SKM-1 (cell line): ENCODE results near the gene KDELR1.

Experiments used
- DNase-seq: peaks from one replicate; lab custom pipeline; 2025; ENCODE audit not compliant: unreplicated experiment; lab: John Stamatoyannopoulos, UW

The KDELR1 gene

GRCh38 chr19:48391100-48392005, at the start of gene KDELR1:
Gene KDELR1 (minus strand): TSS chr19:48391551. CDS start chr19:48391358, 193 bp downstream.
- DNase-seq = peak; percentile 2

DNA sequence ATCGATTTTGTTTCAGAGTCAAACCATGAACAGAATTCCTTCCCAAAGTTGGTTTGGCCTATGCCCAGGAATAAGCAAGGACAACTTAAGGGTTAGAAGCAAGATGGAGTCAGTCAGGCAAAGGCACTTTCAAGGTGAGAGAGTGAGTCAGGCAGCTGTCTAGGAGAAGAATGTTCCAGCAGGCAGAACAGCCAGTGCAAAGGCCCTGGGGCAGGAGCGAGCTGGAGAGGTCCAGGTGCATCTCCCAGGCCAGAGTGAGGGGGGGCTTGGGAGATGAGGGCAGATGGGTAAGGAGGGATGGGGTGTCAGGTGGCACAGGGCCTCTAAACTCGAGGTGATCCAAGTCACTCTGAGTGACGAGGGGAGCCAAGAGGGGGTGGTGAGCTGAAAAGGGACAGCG, 45.2 kb upstream of the KDELR1 start:
- DNase-seq = no peak

- DNase-seq = no peak
Measured at GRCh38 chr19:48433337-48433736, 42.0 kb upstream of the KDELR1 start.

DNA sequence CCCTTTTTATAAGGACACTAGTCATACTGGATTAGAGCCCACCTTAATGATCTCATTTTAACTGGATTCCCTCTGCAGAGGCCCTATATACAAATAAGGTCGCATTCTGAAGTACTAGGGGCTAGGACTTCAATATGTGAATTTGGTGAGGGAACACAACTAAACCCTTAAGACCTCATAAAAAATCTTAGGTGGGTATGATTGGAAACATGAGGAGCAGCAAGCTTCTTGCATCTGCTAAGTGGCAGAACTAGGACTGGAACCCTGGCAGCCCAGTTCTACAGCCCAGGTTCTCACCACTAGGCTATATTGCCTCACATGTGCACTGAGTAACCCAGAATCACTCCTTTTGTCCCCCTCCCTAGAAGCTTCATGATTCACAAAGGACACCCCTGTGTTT, 37.3 kb upstream of the KDELR1 start:
- no peak for DNase-seq

GRCh38 chr19:48424694-48425219, 33.4 kb upstream of the KDELR1 start:
- peak; percentile 12 for DNase-seq

GRCh38 chr19:48421548-48421947, 30.2 kb upstream of the KDELR1 start:
- no peak for DNase-seq

DNA sequence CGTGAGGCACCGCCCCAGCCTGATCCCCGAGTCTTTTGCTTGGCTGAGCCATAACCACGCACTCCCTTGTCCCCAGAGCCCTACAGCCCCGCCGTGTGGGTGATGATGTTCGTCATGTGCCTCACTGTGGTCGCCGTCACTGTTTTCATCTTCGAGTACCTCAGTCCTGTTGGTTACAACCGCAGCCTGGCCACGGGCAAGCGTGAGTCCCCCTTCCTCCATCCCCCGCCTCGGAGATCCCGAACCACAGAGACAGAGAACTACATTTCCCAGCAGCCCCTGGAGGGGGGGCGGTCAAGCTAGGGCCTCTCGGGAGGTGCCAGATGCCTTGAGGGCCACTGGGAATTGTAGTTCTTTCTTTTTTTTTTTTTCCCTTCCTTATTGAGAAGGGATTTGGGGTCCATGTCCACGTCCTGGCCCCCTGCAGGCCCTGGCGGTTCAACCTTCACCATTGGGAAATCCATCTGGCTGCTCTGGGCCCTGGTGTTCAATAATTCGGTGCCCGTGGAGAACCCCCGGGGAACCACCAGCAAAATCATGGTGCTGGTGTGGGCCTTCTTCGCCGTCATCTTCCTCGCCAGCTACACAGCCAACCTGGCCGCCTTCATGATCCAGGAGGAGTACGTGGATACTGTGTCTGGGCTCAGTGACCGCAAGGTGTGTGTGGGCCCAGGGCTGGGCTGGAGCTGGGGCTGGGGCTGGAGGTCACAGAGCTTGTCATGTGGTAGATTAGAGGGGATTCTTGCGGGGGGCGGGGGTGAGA, 28.0 kb upstream of the KDELR1 start:
- DNase-seq = no peak

- DNase-seq = no peak
Measured at GRCh38 chr19:48418317-48419064, 27.1 kb upstream of the KDELR1 start.

- no peak for DNase-seq
Measured at GRCh38 chr19:48417421-48417820, 26.1 kb upstream of the KDELR1 start.

GRCh38 chr19:48415806-48416221, 24.5 kb upstream of the KDELR1 start:
- no peak for DNase-seq

- DNase-seq = no peak
Measured at GRCh38 chr19:48415395-48415794, 24.0 kb upstream of the KDELR1 start.

GRCh38 chr19:48413879-48414587, 22.7 kb upstream of the KDELR1 start:
- DNase-seq = no peak

GRCh38 chr19:48405850-48406249, 14.5 kb upstream of the KDELR1 start:
- DNase-seq = no peak

GRCh38 chr19:48405010-48405659, 13.8 kb upstream of the KDELR1 start:
- no peak for DNase-seq

DNA sequence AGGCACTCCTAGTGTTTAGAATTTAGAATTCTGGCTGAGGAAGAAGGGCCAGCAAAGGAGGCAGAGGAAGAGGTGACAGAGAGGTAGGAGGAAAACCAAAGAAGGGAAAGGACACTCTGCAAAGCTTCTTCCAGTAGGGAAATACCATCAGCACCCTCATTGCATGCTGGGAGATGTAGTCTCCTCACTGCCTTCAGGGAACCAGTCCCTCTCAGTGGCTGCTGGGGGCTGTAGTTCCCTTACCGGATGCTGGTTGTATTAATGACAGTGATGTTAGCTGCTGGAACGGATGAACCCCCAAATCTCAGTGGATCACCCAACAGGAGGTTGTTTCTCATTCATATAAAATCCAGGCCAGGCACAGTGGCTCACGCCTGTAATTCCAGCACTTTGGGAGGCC, 12.3 kb upstream of the KDELR1 start:
- peak; percentile 12 for DNase-seq

DNA sequence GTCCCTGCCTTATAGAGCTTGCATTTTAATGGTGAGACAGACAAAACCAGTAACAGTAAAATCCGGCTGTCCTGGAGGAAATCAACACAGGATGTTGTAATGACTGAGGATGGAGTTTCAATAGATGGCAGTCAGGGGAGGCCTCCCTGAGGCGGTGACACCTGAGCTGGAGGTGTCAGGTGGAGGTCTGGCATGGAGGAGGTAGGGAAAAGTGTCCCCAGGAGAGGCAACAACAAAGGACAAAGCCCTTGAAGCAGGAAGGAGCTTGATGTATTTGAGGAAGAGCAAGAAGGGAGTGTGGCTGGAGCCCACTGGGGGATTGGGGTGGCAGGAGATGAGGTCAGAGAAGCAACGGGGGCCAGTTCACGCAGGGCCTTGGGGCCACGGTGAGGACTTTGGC, 9.9 kb upstream of the KDELR1 start:
- no peak for DNase-seq

GRCh38 chr19:48400018-48400742, 8.8 kb upstream of the KDELR1 start:
- DNase-seq = no peak

GRCh38 chr19:48398375-48399235, 7.3 kb upstream of the KDELR1 start:
- peak; percentile 31 for DNase-seq

DNA sequence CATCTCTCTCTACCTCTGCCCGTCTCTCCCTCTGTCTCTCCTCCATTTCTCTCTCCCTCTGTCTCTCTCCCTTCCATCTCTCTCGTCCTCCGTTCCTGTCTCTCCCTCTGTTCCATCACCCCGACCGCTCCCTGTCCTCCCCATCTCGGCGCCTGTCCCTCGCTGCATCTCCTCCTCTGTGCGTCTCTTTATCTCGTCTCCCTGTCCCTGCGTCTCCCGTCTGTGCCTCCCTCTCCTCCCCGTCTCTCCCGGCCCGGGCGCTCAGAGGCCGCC, 6.7 kb upstream of the KDELR1 start:
- DNase-seq = no peak
